Activated T-helper 9 cell treated with anti-CD3 and anti-CD28 coated beads, Interleukin-2, amount 50 U/mL, for 16 hours (primary cell): Measurements from ENCODE around the gene SLC5A1.
"Not testable (repeated sequence)": the region's sequence is repeated elsewhere in the genome, so short reads cannot be mapped to it uniquely, and the experiment has no call there.

Source experiments
- DNase-seq: peaks from one replicate; pipeline ENCODE4 v3.0.0-alpha.2; 2020; ENCODE audit warnings: low read depth

Gene SLC5A1

DNA sequence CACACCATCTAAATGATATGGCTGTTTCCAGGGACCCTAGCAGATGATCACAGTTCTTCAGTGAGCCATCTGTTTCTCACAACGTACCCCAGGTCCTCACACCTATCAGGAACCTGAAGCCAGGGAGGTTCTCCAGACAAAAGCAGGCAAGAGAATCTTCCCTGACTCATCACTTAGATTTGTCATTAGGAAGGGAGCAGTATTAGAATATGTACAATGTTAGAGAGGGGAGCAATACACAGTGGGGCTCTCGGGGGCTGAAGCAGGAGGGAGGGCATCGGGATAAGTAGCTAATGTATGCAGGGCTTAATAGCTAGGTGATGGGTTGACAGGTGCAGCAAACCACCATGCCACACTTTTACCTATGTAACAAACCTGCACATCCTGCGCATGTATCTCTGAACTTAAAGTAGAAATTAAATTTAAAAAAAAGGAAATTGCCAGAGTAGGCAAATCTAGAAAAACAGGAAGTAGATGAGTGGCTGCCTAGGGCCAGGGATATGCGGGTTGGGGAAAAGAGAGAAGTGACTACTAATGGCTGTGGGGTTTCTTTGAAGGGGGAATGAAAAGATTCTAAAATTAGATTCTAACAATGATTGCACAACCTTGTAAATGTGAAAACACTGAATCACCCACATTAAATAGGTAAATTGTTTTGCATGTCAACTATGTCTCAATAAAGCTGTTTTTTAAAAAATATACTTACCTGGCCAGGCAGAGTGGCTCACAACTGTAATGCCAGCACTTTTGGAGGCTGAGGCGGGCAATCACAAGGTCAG, 101.6 kb downstream of the SLC5A1 start:
- DNase-seq, result no peak

DNA sequence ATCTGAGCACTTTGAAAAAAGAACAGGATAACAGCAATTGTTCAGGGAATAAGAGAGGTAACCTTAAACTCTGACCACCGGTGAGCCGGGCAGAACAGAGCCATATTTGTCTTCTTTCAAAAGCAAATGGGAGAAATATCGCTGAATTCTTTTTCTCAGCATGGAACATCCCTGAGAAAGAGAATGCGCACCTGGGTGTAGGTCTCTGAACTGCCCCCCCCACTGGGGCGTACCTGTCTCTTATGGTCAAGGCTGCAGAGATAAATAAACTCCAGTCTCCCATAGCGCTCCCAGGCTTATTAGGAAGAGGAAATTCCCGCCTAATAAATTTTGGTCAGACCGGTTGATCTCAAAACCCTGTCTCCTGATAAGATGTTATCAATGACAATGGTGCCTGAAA, 104.1 kb downstream of the SLC5A1 start:
- not testable (repeated sequence) for DNase-seq

DNA sequence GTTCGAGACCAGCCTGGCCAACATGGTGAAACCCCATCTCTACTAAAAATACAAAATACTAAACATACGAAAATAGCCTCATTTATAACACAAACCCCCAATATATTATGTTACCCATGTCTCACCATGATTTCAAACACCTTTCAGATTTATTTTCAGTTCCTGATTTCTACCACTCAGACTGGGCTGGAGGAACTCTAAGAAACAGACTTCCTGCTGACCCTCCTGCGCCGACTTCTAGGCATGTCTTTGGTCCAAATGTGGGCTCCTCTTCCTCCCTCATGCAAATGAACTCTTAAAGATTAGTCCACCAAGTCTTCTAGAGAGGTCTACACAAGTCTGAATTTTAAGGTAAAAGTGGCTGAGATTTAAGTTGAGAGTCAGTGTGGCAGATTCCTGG, 105.3 kb downstream of the SLC5A1 start:
- not testable (repeated sequence) for DNase-seq

DNA sequence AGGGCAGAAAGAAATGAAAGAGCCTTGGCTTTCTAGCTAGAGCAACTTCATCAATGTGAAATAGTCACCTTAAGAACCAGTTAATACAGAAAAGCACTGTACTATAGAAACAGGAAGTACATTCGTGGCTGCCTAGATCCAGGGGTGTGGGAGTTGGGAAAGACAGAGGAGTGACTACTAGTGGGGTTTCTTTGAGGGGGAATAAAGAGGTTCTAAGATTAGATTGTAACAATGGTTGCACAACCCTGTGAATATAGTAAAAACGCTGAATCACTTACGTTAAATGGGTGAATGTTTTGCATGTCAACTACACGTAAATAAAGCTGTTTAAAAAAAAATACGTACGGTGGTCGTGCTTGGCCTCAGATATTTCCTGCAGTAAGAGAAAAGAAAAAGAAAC, 107.6 kb downstream of the SLC5A1 start:
- DNase-seq, result not testable (repeated sequence)

DNA sequence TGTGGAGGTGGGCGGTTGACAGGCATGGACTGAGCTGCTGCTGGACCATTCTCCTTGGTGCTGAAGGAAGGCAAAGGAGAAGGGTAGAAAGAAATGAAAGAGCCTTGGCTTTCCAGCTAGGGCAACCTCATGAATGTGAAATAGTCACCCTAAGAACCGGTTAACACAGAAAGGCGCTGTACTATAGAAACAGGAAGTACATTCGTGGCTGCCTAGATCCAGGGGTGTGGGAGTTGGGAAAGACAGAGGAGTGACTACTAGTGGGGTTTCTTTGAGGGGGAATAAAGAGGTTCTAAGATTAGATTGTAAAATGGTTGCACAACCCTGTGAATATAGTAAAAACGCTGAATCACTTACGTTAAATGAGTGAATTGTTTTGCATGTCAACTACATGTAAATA, 108.6 kb downstream of the SLC5A1 start:
- DNase-seq, result not testable (repeated sequence)

DNA sequence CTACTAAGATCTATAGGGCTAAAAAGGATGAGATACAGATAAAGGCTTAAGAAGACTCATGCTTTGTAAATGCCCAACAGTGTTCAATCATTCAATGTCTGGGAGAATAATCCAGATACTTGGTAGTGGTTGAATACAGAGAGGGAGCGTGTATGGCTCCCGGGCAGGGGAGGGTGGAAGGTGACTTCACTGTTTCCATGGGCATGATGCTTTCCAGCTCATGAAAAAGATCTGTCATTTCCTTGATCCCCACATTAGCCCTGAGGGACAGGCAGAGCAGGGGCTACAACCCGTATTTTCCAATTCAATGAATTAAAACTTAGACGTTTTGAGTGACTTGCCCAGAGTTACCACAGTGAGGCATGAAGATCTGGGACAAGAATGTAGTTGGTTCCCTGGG, 111.7 kb downstream of the SLC5A1 start:
- DNase-seq, result not testable (repeated sequence)

DNA sequence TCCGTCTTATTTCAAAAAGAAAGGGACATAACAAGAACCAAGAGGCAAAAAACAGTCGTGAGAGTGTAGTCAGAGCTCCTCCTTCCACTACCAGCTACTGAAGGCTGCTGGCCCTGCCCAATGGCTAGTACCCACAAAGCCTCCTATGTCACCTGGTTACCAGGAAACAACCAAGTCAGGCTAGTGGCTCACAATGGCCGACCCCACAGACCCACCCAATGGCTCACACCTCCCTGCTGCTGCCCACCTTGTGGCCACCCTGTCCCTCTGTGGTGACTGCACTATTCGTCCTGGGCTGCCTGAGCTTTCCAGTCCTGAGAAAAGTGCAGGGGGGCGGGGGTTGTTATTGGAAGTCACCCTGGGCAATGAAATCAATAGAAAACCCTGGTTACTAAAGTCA, 114.6 kb downstream of the SLC5A1 start:
- not testable (repeated sequence) for DNase-seq

DNA sequence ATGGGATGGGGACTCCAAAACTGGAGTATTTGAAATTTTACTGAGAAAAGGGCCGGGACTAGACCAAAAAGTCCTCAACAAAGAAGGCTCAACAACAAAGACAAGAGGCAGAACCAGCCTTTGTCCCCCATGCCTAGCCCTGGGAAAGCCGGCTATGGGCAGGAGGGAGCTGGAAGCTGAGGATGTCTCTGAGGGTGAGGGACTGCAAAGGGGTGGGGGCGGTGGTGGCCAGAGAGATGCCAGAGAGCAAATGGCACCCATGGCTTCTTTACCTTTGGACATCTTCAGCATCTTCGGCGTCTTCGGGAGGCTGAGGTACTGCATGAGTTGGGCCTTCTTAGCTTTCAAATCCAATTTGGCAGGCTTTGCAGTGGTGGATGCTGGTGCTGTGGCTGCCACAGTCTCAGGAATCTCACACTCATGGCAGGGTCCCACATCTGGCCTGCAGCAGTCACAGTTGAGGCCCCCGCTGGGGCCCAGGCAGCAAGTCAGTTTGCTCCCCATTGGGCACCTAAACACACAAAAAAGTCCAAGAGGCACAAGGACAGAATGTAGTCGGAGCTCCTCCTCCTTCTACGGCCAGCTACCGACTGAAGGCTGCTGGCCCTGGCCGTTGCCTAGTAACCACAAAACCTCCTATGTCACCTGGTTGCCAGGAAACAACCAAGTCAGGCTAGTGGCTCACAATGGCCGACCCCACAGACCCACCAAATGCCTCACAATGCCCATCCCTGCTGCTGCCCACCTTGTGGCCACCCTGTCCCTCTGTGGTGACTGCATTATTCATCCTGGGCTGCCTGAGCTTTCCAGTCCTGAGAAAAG, 115.9 kb downstream of the SLC5A1 start, which contains the start of gene C22orf42:
TSS of gene C22orf42 (minus strand) at position 592 of the 822 bp plus-strand sequence. CDS start at position 504, 88 bp downstream.
- DNase-seq, result no peak

DNA sequence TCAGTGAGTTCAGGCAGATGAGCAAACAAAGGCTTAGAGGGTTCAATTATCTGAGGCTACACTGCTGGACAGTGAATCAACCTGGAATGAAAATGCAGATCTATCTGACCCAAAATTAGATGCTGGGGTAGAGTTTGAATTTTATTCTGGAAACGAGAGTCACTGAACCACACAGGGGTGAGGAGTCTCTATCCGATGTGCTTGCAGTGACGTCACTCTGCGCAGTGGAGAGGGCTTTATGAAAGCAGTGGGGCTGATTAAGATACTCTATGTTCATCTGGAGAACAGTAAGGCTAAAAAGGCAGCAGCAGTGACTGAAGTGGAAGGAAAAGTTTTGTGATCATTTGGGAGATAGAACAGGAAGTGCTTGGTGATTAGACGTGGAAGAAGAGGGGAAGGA, 117.3 kb downstream of the SLC5A1 start:
- DNase-seq, result not testable (repeated sequence)
